Karpas-422 (cell line): Measurements from ENCODE around the gene NRXN3. TPM values are rescaled to one million over a fixed set of nuclear protein-coding genes. Genes with fewer than 3 reads are reported as not detected.

ENCODE experiments used
- DNase-seq: peaks from one replicate; pipeline ENCODE4 v3.0.0-alpha.2; 2015
- H2AFZ ChIP-seq: fragments of 200-600 bp; sonication (generic); 2 replicates; pipeline ENCODE4 v1.6.1; 2014; ENCODE audit warnings: antibody characterized with exemption, low read length, mixed read lengths
- H3K27ac ChIP-seq: fragments of 200-600 bp; sonication (generic); 2 replicates; pipeline ENCODE4 v1.5.1; 2014; ENCODE audit warnings: mild to moderate bottlenecking, low read length, moderate library complexity
- H3K27me3 ChIP-seq: fragments of 200-600 bp; sonication (generic); 2 replicates; pipeline ENCODE4 v1.6.1; 2014; ENCODE audit warnings: low read length, mixed read lengths
- H3K36me3 ChIP-seq: fragments of 200-600 bp; sonication (generic); 2 replicates; pipeline ENCODE4 v1.6.1; 2014; ENCODE audit warnings: low read length, mixed read lengths; ENCODE audit not compliant: insufficient read depth
- H3K4me1 ChIP-seq: fragments of 200-600 bp; sonication (generic); 2 replicates; pipeline ENCODE4 v1.6.1; 2014; ENCODE audit warnings: mild to moderate bottlenecking, low read length, mixed read lengths
- H3K4me2 ChIP-seq: fragments of 200-600 bp; sonication (generic); 2 replicates; pipeline ENCODE4 v1.6.1; 2014; ENCODE audit warnings: low read length, low read depth, mild to moderate bottlenecking; ENCODE audit not compliant: poor library complexity, severe bottlenecking
- H3K4me3 ChIP-seq: fragments of 200-600 bp; sonication (generic); 2 replicates; pipeline ENCODE4 v1.5.1; 2014; ENCODE audit warnings: mild to moderate bottlenecking, antibody characterized with exemption, low read length, mixed read lengths
- H3K79me2 ChIP-seq: fragments of 200-600 bp; sonication (generic); 2 replicates; pipeline ENCODE4 v1.6.1; 2014; ENCODE audit warnings: mild to moderate bottlenecking, low read length, mixed read lengths
- H3K9ac ChIP-seq: fragments of 200-600 bp; sonication (generic); 2 replicates; pipeline ENCODE4 v1.6.0; 2014; ENCODE audit warnings: low read length
- H3K9me2 ChIP-seq: fragments of 200-600 bp; sonication (generic), shearing (Covaris generic); replicated peaks from 2 replicates; pipeline ENCODE4 v1.6.0; 2014; ENCODE audit warnings: mild to moderate bottlenecking, low read length, moderate library complexity; ENCODE audit not compliant: insufficient read depth
- H3K9me3 ChIP-seq: fragments of 300-700, 200-600 bp; sonication (generic); 2 replicates; pipeline ENCODE4 v1.6.1; 2014; ENCODE audit warnings: low read length, mixed read lengths
- H4K20me1 ChIP-seq: fragments of 200-600 bp; sonication (generic); 2 replicates; pipeline ENCODE4 v1.6.1; 2014; ENCODE audit warnings: mild to moderate bottlenecking, antibody characterized with exemption, low read length, low read depth; ENCODE audit not compliant: insufficient read depth
- total RNA-seq: library from RNA; depleted of rRNA; stranded (reverse); fragments of >200 nt; shearing (Covaris generic); gene quantifications from 2 replicates; pipeline ENCODE4 v1.2.3, GENCODE V29; 2014; ENCODE audit warnings: low replicate concordance

Gene NRXN3
- total RNA-seq, 1 experiment from 2014 or later, result not detected

- Histone ChIP-seq H4K20me1 (no peaks in the 10 kb centered on the region), H3K27me3 (no peaks in the 10 kb centered on the region), H3K9ac (no peak overlapping the region), H3K9me3 (no peaks in the 10 kb centered on the region), H3K4me3 (no peak overlapping the region), H2AFZ (no peak overlapping the region), H3K79me2 (no peaks in the 10 kb centered on the region), H3K9me2 (no peaks in the 10 kb centered on the region), H3K36me3 (no peaks in the 10 kb centered on the region), H3K27ac (no peak overlapping the region), H3K4me2 (no peak overlapping the region), H3K4me1 (no peaks in the 10 kb centered on the region)
- DNase-seq, result no peak
Measured at GRCh38 chr14:79278798-79279644, 1108.8 kb downstream of the NRXN3 start.

GRCh38 chr14:79279645-79280597, 1109.7 kb downstream of the NRXN3 start:
- H4K20me1 ChIP-seq, result no peaks in the 10 kb centered on the region
- no peaks in the 10 kb centered on the region for H3K79me2 ChIP-seq
- H3K9me2 ChIP-seq, result no peaks in the 10 kb centered on the region
- H3K9ac ChIP-seq, result no peak overlapping the region
- no peak overlapping the region for H2AFZ ChIP-seq
- no peaks in the 10 kb centered on the region for H3K36me3 ChIP-seq
- no peak for DNase-seq
- no peak overlapping the region for H3K27ac ChIP-seq
- no peaks in the 10 kb centered on the region for H3K9me3 ChIP-seq
- no peaks in the 10 kb centered on the region for H3K4me1 ChIP-seq
- no peaks in the 10 kb centered on the region for H3K27me3 ChIP-seq
- H3K4me2 ChIP-seq, result no peak overlapping the region
- no peak overlapping the region for H3K4me3 ChIP-seq

DNA sequence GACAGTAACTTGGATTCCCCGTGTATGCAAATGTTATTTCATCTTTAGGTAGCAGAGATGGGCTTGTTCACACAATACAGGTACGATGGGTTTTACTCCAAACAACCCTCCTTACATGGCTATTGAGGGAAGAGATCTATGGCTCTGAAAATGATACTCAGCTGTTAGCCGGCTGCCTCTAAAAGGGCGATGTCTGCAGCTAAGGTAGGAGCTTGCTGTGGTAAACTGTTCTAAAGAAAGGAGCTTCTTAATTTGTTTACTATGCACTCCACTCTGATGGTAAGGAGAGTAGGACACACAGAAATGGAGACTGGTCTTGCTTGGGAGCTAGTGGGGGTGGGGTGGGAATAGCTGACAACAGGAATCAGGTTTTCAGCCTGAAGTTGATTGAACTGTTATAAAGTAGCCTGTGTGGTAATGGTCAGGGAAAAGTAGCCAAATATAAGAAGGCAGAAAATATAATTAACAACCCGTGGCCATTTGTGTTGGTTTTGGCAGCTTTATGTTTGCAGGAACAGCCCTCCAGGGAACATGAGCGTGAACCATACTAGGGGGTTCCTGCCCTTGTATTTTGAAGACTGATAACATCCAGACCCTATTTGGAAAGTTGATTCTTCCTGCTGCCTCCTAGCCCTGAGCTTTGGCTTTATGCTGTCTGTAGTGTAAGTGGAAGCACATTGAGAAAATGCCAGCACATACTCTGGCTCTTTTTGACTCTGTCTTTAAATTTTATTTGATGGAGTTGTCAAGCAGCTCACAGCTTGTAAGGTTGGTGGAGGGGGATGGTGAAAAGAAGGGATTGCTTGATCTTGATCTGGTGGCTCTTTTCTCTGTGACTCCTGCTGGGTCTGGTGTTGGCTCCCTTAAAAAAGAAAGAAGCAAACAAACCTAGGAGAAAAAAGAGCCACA, 1111.3 kb downstream of the NRXN3 start:
- Histone ChIP-seq H3K9me3 (no peaks in the 10 kb centered on the region), H3K4me1 (no peaks in the 10 kb centered on the region), H3K9ac (no peak overlapping the region), H3K4me3 (no peak overlapping the region), H3K36me3 (no peaks in the 10 kb centered on the region), H4K20me1 (no peaks in the 10 kb centered on the region), H3K27me3 (no peaks in the 10 kb centered on the region), H3K79me2 (no peaks in the 10 kb centered on the region), H3K9me2 (no peaks in the 10 kb centered on the region), H3K4me2 (no peak overlapping the region), H3K27ac (no peak overlapping the region), H2AFZ (no peak overlapping the region)
- DNase-seq, result no peak

- H3K9me2 ChIP-seq, result no peaks in the 10 kb centered on the region
- H2AFZ ChIP-seq, result no peak overlapping the region
- H4K20me1 ChIP-seq, result no peaks in the 10 kb centered on the region
Measured at GRCh38 chr14:79284621-79285020, 1114.4 kb downstream of the NRXN3 start.

GRCh38 chr14:79285263-79285662, 1115.1 kb downstream of the NRXN3 start:
- Histone ChIP-seq H2AFZ (no peak overlapping the region), H3K9me3 (no peaks in the 10 kb centered on the region), H3K27ac (no peak overlapping the region), H3K27me3 (no peaks in the 10 kb centered on the region), H3K9me2 (no peaks in the 10 kb centered on the region), H3K4me1 (no peaks in the 10 kb centered on the region), H3K79me2 (no peaks in the 10 kb centered on the region), H3K9ac (no peak overlapping the region), H3K4me3 (no peak overlapping the region), H4K20me1 (no peaks in the 10 kb centered on the region), H3K4me2 (no peak overlapping the region), H3K36me3 (no peaks in the 10 kb centered on the region)
- no peak for DNase-seq

More at GRCh38 chr14:79284621-79285020, 1114.4 kb downstream of the NRXN3 start:
- H3K9me3 ChIP-seq, result no peaks in the 10 kb centered on the region
- no peak for DNase-seq
- no peak overlapping the region for H3K27ac ChIP-seq
- no peaks in the 10 kb centered on the region for H3K27me3 ChIP-seq
- no peaks in the 10 kb centered on the region for H3K79me2 ChIP-seq
- H3K9ac ChIP-seq, result no peak overlapping the region
- H3K36me3 ChIP-seq, result no peaks in the 10 kb centered on the region
- H3K4me2 ChIP-seq, result no peak overlapping the region
- H3K4me3 ChIP-seq, result no peak overlapping the region
- no peaks in the 10 kb centered on the region for H3K4me1 ChIP-seq

- DNase-seq, result no peak
- H3K27me3 ChIP-seq, result no peaks in the 10 kb centered on the region
- H2AFZ ChIP-seq, result no peak overlapping the region
- no peaks in the 10 kb centered on the region for H3K36me3 ChIP-seq
- H3K4me3 ChIP-seq, result no peak overlapping the region
- H3K9me2 ChIP-seq, result no peaks in the 10 kb centered on the region
- no peaks in the 10 kb centered on the region for H4K20me1 ChIP-seq
- no peak overlapping the region for H3K27ac ChIP-seq
- no peaks in the 10 kb centered on the region for H3K4me1 ChIP-seq
- no peaks in the 10 kb centered on the region for H3K79me2 ChIP-seq
- no peak overlapping the region for H3K9ac ChIP-seq
- no peaks in the 10 kb centered on the region for H3K9me3 ChIP-seq
- no peak overlapping the region for H3K4me2 ChIP-seq
Measured at GRCh38 chr14:79287976-79288375, 1117.8 kb downstream of the NRXN3 start.

DNA sequence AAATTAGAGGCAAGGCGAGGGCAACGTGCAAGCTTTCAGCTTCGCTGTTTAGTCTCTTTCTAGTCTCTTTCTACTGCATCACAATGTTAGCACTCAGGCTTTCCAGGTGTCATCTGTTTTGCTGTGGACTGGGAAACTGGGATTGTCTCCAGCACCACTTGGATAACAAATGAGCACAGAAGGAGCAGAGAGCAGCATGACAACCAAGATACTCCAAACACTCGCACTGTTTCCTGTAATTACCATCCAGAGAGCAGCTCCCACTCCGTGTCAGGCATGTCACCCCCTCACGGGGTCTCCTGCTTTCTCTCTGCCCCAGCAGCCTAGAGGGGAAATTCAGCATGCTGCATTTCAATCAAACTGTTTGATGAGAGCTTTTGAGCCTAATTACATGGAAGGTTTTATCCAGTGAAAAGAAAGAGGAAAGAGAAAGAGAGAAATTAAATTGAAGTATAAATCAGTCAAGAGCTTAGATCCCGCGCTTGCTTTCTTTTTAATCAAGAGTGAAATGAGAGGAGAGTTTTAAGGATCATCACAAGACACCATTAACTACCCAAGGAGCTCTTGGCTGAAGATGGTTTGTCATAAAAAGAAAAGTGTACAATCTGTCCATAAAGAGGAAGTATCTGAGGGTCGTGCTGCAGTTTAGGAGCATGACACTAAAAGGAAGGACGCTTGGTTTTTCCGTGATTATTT, 1123.5 kb downstream of the NRXN3 start:
- Histone ChIP-seq H3K27me3 (no peaks in the 10 kb centered on the region), H3K9me2 (no peaks in the 10 kb centered on the region), H3K4me1 (no peaks in the 10 kb centered on the region), H3K9ac (no peak overlapping the region), H2AFZ (no peak overlapping the region), H4K20me1 (no peaks in the 10 kb centered on the region), H3K4me3 (no peak overlapping the region), H3K79me2 (no peaks in the 10 kb centered on the region), H3K9me3 (no peaks in the 10 kb centered on the region), H3K36me3 (no peaks in the 10 kb centered on the region), H3K4me2 (no peak overlapping the region), H3K27ac (no peak overlapping the region)
- DNase-seq, result no peak
